OCI-LY7 (cell line): ENCODE data around the gene NBEA. TPM values are rescaled to one million over a fixed set of nuclear protein-coding genes. Genes with fewer than 3 reads are reported as not detected.

ENCODE experiments used
- BruUV-seq: library from RNA; stranded (reverse); fragments of 400-500 nt; replicated peaks from 2 replicates; lab custom pipeline; 2021; lab: Mats Ljungman, UMichigan
- CTCF ChIA-PET: fragments of 300-600 bp; sonication (Branson Sonifier 250); formaldehyde crosslinking; loops from one replicate; lab custom pipeline; 2022; ENCODE audit warnings: antibody characterized with exemption; ENCODE audit not compliant: unreplicated experiment; lab: Charles Lee
- POLR2A ChIA-PET: fragments of 300-600 bp; sonication (Branson Sonifier 250); formaldehyde crosslinking; loops from one replicate; lab custom pipeline; 2022; ENCODE audit warnings: antibody characterized with exemption; lab: Charles Lee
- DNase-seq: peaks from one replicate; pipeline ENCODE4 v3.0.0-alpha.2; 2015; ENCODE audit warnings: low spot score
- H2AFZ ChIP-seq: fragments of 200-600 bp; sonication (generic), shearing (Covaris generic); 2 replicates; pipeline ENCODE4 v1.6.1; 2014; ENCODE audit warnings: mild to moderate bottlenecking, antibody characterized with exemption, low read length, moderate library complexity
- H3K27ac ChIP-seq: fragments of 200-600 bp; sonication (generic); 2 replicates; pipeline ENCODE4 v1.5.1; 2014; ENCODE audit warnings: mixed run types, low read depth, mild to moderate bottlenecking, moderate library complexity, low read length, inconsistent platforms; ENCODE audit not compliant: poor library complexity, severe bottlenecking
- H3K36me3 ChIP-seq: fragments of 200-600 bp; sonication (generic); 2 replicates; pipeline ENCODE4 v1.6.1; 2014; ENCODE audit warnings: mild to moderate bottlenecking, antibody characterized with exemption, low read length, moderate library complexity, mixed read lengths; ENCODE audit not compliant: insufficient read depth
- H3K4me1 ChIP-seq: fragments of 200-600 bp; sonication (generic); 2 replicates; pipeline ENCODE4 v1.5.1; 2014; ENCODE audit warnings: mild to moderate bottlenecking, low read length; ENCODE audit not compliant: insufficient read depth, poor library complexity, severe bottlenecking
- H3K4me2 ChIP-seq: fragments of 200-600 bp; sonication (generic); 2 replicates; pipeline ENCODE4 v1.6.1; 2014; ENCODE audit warnings: mild to moderate bottlenecking, low read length
- H3K4me3 ChIP-seq: fragments of 200-600 bp; sonication (generic); 2 replicates; pipeline ENCODE4 v1.5.1; 2014; ENCODE audit warnings: mild to moderate bottlenecking, low read depth, low read length; ENCODE audit not compliant: poor library complexity, severe bottlenecking
- H3K79me2 ChIP-seq: fragments of 200-600 bp; sonication (generic); 2 replicates; pipeline ENCODE4 v1.6.1; 2016; ENCODE audit warnings: low read depth, mild to moderate bottlenecking, low read length, moderate library complexity, mixed read lengths; ENCODE audit not compliant: insufficient read depth
- H3K9me2 ChIP-seq: fragments of 200-600 bp; sonication (generic); 2 replicates; pipeline ENCODE4 v1.6.1; 2016; ENCODE audit warnings: mild to moderate bottlenecking, low read length, mixed read lengths; ENCODE audit not compliant: insufficient read depth
- H3K9me3 ChIP-seq: fragments of 200-600 bp; sonication (generic); 2 replicates; pipeline ENCODE4 v1.6.1; 2014; ENCODE audit warnings: mild to moderate bottlenecking, mixed run types, low read length, mixed read lengths
- H4K20me1 ChIP-seq: fragments of 200-600 bp; sonication (generic); 2 replicates; pipeline ENCODE4 v1.6.1; 2014; ENCODE audit warnings: mild to moderate bottlenecking, antibody characterized with exemption, low read length, moderate library complexity, mixed read lengths; ENCODE audit not compliant: insufficient read depth
- EZH2phosphoT487 ChIP-seq: fragments of 200-600 bp; sonication (generic); IDR thresholded peaks from 2 replicates; pipeline ENCODE4 v1.6.1; 2018; ENCODE audit warnings: low read depth, borderline replicate concordance, mild to moderate bottlenecking, mixed run types, antibody characterized with exemption, low read length, moderate library complexity, mixed read lengths
- intact Hi-C: fragments of 100-400 bp; cut with micrococcal nuclease; formaldehyde crosslinking; loops from one replicate; pipeline ENCODE4 v1.10.0; 2022; ENCODE audit not compliant: unreplicated experiment
- total RNA-seq, 2 experiments: library from RNA; depleted of rRNA in 1 of 2; stranded (reverse); fragments of >200 nt in 1 of 2; shearing (Covaris generic) in 1 of 2; gene quantifications; 2 replicates each; pipeline ENCODE4 v1.2.3, GENCODE V29; 2014 to 2022
- TF ChIP-seq, protein P1 (sequence below): fragments of 200-600 bp; sonication (generic); conservative IDR thresholded peaks from 2 replicates; pipeline ENCODE4 v1.5.1; 2014; ENCODE audit warnings: mild to moderate bottlenecking, antibody characterized with exemption, low read length, moderate library complexity, mixed read lengths

Gene NBEA
- total RNA-seq, 2 experiments from 2014 or later = 3.6 to 11.0 TPM

DNA sequence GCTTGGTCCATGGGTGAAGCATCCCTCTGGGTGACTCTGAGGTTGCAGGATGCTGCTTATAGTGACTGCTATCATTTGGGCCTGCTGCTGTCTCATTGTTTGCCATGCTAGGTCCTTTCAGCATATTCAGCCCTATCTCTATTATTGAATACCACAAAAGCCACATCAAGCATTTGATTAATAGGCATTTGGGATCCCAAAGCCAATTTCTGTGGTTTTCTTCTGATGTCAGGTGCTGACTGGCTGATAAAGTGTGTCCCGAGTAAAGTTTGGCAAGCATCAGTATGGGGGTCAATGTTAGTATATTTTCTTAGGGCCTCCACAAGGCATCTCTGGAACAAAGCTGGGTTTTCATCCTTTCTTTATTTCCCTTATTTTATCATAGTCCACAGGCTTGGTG, 204.6 kb downstream of the NBEA start:
- Histone ChIP-seq H3K4me1 (peaks cover 8% of the 10 kb centered on the region), H4K20me1 (no peaks in the 10 kb centered on the region), H2AFZ (no peak overlapping the region), H3K9me3 (no peaks in the 10 kb centered on the region), H3K9me2 (no peaks in the 10 kb centered on the region), H3K36me3 (no peaks in the 10 kb centered on the region), H3K4me2 (no peak overlapping the region), H3K4me3 (no peak overlapping the region), H3K27ac (no peak overlapping the region), H3K79me2 (no peaks in the 10 kb centered on the region)
- DNase-seq = no peak
- intact Hi-C loops = no loop called here
- no peak for TF ChIP-seq EZH2phosphoT487
- TF ChIP-seq, protein P1, sequence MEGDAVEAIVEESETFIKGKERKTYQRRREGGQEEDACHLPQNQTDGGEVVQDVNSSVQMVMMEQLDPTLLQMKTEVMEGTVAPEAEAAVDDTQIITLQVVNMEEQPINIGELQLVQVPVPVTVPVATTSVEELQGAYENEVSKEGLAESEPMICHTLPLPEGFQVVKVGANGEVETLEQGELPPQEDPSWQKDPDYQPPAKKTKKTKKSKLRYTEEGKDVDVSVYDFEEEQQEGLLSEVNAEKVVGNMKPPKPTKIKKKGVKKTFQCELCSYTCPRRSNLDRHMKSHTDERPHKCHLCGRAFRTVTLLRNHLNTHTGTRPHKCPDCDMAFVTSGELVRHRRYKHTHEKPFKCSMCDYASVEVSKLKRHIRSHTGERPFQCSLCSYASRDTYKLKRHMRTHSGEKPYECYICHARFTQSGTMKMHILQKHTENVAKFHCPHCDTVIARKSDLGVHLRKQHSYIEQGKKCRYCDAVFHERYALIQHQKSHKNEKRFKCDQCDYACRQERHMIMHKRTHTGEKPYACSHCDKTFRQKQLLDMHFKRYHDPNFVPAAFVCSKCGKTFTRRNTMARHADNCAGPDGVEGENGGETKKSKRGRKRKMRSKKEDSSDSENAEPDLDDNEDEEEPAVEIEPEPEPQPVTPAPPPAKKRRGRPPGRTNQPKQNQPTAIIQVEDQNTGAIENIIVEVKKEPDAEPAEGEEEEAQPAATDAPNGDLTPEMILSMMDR = no peak
- no TSS peak for BruUV-seq
- ChIA-PET POLR2A (interaction anchor here (1.3 kb wide), 1 partner anchor 8 kb away, joined by 3 read pairs; no protein-coding TSS in a partner anchor), CTCF (no interaction called here)

DNA sequence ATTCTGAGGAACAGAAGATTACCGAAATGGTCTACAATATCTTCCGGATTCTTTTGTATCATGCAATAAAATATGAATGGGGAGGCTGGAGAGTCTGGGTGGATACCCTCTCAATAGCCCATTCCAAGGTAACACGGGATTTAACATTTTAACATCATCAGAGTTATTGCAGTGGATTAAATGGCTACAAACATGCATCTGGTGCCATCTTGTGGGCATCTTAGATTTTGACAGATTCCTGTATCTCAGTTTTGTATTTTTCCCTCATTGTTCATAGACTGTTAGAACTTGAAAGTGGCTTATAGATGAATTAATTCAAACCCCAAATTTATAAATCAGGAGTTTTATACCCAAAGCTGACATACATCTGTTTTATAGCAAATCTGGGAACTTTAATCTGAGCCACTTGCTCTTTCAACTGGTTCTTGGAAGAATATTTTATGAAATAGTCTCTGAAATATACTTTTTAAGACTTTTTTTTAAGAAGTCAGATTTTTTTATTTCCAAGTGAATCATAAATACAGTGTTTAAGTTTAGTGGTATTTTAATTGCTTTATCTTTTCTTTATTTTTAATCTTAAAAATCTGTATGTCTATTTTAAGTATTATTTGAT, 215.2 kb downstream of the NBEA start:
- Histone ChIP-seq H4K20me1 (no peaks in the 10 kb centered on the region), H3K36me3 (no peaks in the 10 kb centered on the region), H3K27ac (no peak overlapping the region), H3K4me2 (no peak overlapping the region), H3K4me1 (no peaks in the 10 kb centered on the region), H3K9me3 (no peaks in the 10 kb centered on the region), H3K9me2 (no peaks in the 10 kb centered on the region), H2AFZ (no peak overlapping the region), H3K4me3 (no peak overlapping the region), H3K79me2 (no peaks in the 10 kb centered on the region)
- TF ChIP-seq, protein P1 = peak; percentile 87
- TF ChIP-seq EZH2phosphoT487 = no peak
- ChIA-PET CTCF (no interaction called here), POLR2A (no interaction called here)
- peak; percentile 59 for DNase-seq
- no TSS peak for BruUV-seq
- intact Hi-C loops = loop anchor here (2.0 kb wide), 1 partner anchor 216 kb away; no protein-coding TSS in a partner anchor

DNA sequence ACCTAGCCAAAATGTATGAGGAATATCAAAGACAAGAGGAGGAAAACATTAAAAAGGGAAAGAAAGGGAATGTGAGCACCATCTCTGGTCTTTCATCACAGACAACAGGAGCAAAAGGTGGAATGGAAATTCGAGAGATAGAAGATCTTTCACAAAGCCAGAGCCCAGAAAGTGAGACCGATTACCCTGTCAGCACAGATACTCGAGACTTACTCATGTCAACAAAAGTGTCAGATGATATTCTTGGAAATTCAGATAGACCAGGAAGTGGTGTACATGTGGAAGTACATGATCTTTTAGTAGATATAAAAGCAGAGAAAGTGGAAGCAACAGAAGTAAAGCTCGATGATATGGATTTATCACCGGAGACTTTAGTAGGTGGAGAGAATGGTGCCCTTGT, 217.0 kb downstream of the NBEA start:
- Histone ChIP-seq H3K36me3 (no peaks in the 10 kb centered on the region), H3K9me2 (no peaks in the 10 kb centered on the region; the same call in 1 of the 2 replicates), H3K4me1 (no peaks in the 10 kb centered on the region), H4K20me1 (no peaks in the 10 kb centered on the region), H3K27ac (no peak overlapping the region), H2AFZ (no peak overlapping the region), H3K4me3 (no peak overlapping the region), H3K79me2 (no peaks in the 10 kb centered on the region), H3K4me2 (no peak overlapping the region), H3K9me3 (no peaks in the 10 kb centered on the region)
- ChIA-PET POLR2A (interaction anchor here (0.6 to 0.7 kb wide), 2 partner anchors 17 to 425 kb away, joined by 3 to 4 read pairs; no protein-coding TSS in a partner anchor), CTCF (no interaction called here)
- TF ChIP-seq EZH2phosphoT487 = no peak
- TF ChIP-seq, protein P1 = no peak
- intact Hi-C loops = no loop called here
- BruUV-seq = no TSS peak
- DNase-seq = no peak
